ENCODE results near the gene IFT25. TPM values are rescaled to one million over a fixed set of nuclear protein-coding genes. Genes with fewer than 3 reads are reported as not detected.
A peak's percentile ranks its signal among the peaks of the same experiment; 100 is the strongest.

IFT25 gene
- total RNA-seq, 4 donors from 2014 or later: 17.4 to 20.8 (median 17.6) TPM

- no peaks in the 10 kb centered on the region for H3K27me3 ChIP-seq
- no peak overlapping the region for H3K4me3 ChIP-seq
- WGBS: 86% methylated on average over 3 of the region's 3 CpGs
- TF ChIP-seq EP300 (IDR thresholded peaks at IDR 0.05) (no peak), POLR2A (IDR thresholded peaks at IDR 0.05; ENCODE audit: low read depth) (no peak), CTCF (IDR thresholded peaks at IDR 0.05) (no peak), POLR2AphosphoS5 (IDR thresholded peaks at IDR 0.05) (no peak)
- no peaks in the 10 kb centered on the region for H3K36me3 ChIP-seq
- DNase-seq (ENCODE audit: extremely low spot score): no peak
- peak overlapping the region in 1 of 4 donors; percentile 76 for H3K27ac ChIP-seq (replicated peaks in 1 of 4)
- H3K4me1 ChIP-seq: peaks cover 3 to 46% (median 40%) of the 10 kb centered on the region in 4 donors
- H3K9me3 ChIP-seq: no peaks in the 10 kb centered on the region
- intact Hi-C loops (cut with DNase I): loop anchor here (5.0 kb wide), 1 partner anchor 48 kb away; the partner anchor contains the start of genes IFT25 and LRRC42
These were observed 45.8 kb downstream of the IFT25 start for GRCh38 chr1:53899708-53900107.

- DNase-seq (ENCODE audit: extremely low spot score): no peak
- Histone ChIP-seq H3K4me1 (peaks cover 3 to 46% (median 40%) of the 10 kb centered on the region in 4 donors), H3K9me3 (no peaks in the 10 kb centered on the region), H3K27ac (replicated peaks in 1 of 4) (peak overlapping the region; percentile 48 to 76 (median 60)), H3K4me3 (no peak overlapping the region), H3K27me3 (no peaks in the 10 kb centered on the region), H3K36me3 (no peaks in the 10 kb centered on the region)
- 0% methylated on average over 2 of the region's 2 CpGs for WGBS
- TF ChIP-seq POLR2AphosphoS5 (IDR thresholded peaks at IDR 0.05) (no peak), POLR2A (IDR thresholded peaks at IDR 0.05; ENCODE audit: low read depth) (no peak), EP300 (IDR thresholded peaks at IDR 0.05) (no peak), CTCF (IDR thresholded peaks at IDR 0.05) (no peak)
- intact Hi-C loops (cut with DNase I): loop anchor here (5.0 kb wide), 1 partner anchor 48 kb away; the partner anchor contains the start of genes IFT25 and LRRC42
These were observed 46.3 kb downstream of the IFT25 start for GRCh38 chr1:53899206-53899628.

GRCh38 chr1:53896635-53897229 lies 48.8 kb downstream of the IFT25 start:
- Histone ChIP-seq H3K36me3 (no peaks in the 10 kb centered on the region), H3K27me3 (no peaks in the 10 kb centered on the region), H3K4me1 (peaks cover 3 to 41% (median 39%) of the 10 kb centered on the region in 4 donors), H3K9me3 (no peaks in the 10 kb centered on the region), H3K27ac (replicated peaks in 1 of 4) (peak overlapping the region; percentile 48 to 76 (median 72)), H3K4me3 (no peak overlapping the region)
- WGBS: 42% methylated on average over 2 of the region's 2 CpGs
- no peak for TF ChIP-seq POLR2A (IDR thresholded peaks at IDR 0.05; ENCODE audit: low read depth)
- TF ChIP-seq POLR2AphosphoS5 (IDR thresholded peaks at IDR 0.05): peak; percentile 50 to 66
- peak; percentile 66 for TF ChIP-seq EP300 (IDR thresholded peaks at IDR 0.05)
- no peak for TF ChIP-seq CTCF (IDR thresholded peaks at IDR 0.05)
- DNase-seq (ENCODE audit: extremely low spot score): no peak
- intact Hi-C loops (cut with DNase I): loop anchor here (5.0 kb wide), 1 partner anchor 51 kb away; the partner anchor contains the start of genes IFT25 and LRRC42

GRCh38 chr1:53895421-53895820 lies 50.1 kb downstream of the IFT25 start:
- no peaks in the 10 kb centered on the region for H3K36me3 ChIP-seq
- TF ChIP-seq CTCF (IDR thresholded peaks at IDR 0.05): no peak
- no peak for TF ChIP-seq POLR2AphosphoS5 (IDR thresholded peaks at IDR 0.05)
- TF ChIP-seq EP300 (IDR thresholded peaks at IDR 0.05): no peak
- no peak for TF ChIP-seq POLR2A (IDR thresholded peaks at IDR 0.05; ENCODE audit: low read depth)
- H3K9me3 ChIP-seq: no peaks in the 10 kb centered on the region
- no peak for DNase-seq (ENCODE audit: extremely low spot score)
- H3K4me3 ChIP-seq: no peak overlapping the region
- intact Hi-C loops (cut with DNase I): loop anchor here (5.0 kb wide), 1 partner anchor 52 kb away; the partner anchor contains the start of genes IFT25 and LRRC42
- H3K4me1 ChIP-seq: peaks cover 7 to 46% (median 43%) of the 10 kb centered on the region in 4 donors
- H3K27me3 ChIP-seq: no peaks in the 10 kb centered on the region
- 78% methylated on average over 6 of the region's 6 CpGs for WGBS
- no peak overlapping the region for H3K27ac ChIP-seq (replicated peaks in 1 of 4)
